Loucy (cell line): ENCODE measurements around the gene MACC1.

Experiments
- CTCF ChIP-seq: fragments of 200-600 bp; sonication (generic); conservative IDR thresholded peaks from 2 replicates; pipeline ENCODE4 v1.5.1; 2014; ENCODE audit warnings: mild to moderate bottlenecking, antibody characterized with exemption, low read length
- EZH2phosphoT487 ChIP-seq: fragments of 200-600 bp; IDR thresholded peaks from 2 replicates; pipeline ENCODE4 v1.6.1; 2018; ENCODE audit warnings: antibody characterized with exemption, mild to moderate bottlenecking, moderate library complexity, borderline replicate concordance

GRCh38 chr7:20102982-20103381 is 114.2 kb downstream of the MACC1 start:
- TF ChIP-seq CTCF (no peak), EZH2phosphoT487 (no peak)
